Smooth muscle cell (in vitro differentiated cells): ENCODE results near the gene ISG20. TPM values are rescaled to one million over a fixed set of nuclear protein-coding genes. Genes with fewer than 3 reads are reported as not detected.

Source experiments
- DNase-seq: peaks from one replicate; lab custom pipeline; 2025; ENCODE audit not compliant: unreplicated experiment; lab: John Stamatoyannopoulos, UW
- H2AFZ ChIP-seq: fragments of 200-600 bp; sonication (generic); 2 replicates; pipeline ENCODE4 v1.6.0; 2016; ENCODE audit warnings: antibody characterized with exemption, low read depth, mild to moderate bottlenecking
- H3F3A ChIP-seq: fragments of 200-600 bp; sonication (generic); 2 replicates; pipeline ENCODE4 v1.6.0; 2017; ENCODE audit warnings: antibody characterized with exemption, low read depth
- H3K27ac ChIP-seq: fragments of 200-600 bp; sonication (generic); 2 replicates; pipeline ENCODE4 v1.5.1; 2016; ENCODE audit warnings: low read depth, mild to moderate bottlenecking
- H3K27me3 ChIP-seq: fragments of 200-600 bp; sonication (generic); 2 replicates; pipeline ENCODE4 v1.6.1; 2016; ENCODE audit warnings: low read depth, mild to moderate bottlenecking
- H3K36me3 ChIP-seq: fragments of 200-600 bp; sonication (generic); 2 replicates; pipeline ENCODE4 v1.5.1; 2016; ENCODE audit warnings: low read depth
- H3K4me1 ChIP-seq: fragments of 200-600 bp; sonication (generic); 2 replicates; pipeline ENCODE4 v1.5.1; 2016; ENCODE audit warnings: low read depth
- H3K4me2 ChIP-seq: fragments of 200-600 bp; sonication (generic); 2 replicates; pipeline ENCODE4 v1.6.0; 2016; ENCODE audit warnings: mild to moderate bottlenecking
- H3K4me3 ChIP-seq: fragments of 200-600 bp; sonication (generic); 2 replicates; pipeline ENCODE4 v1.5.1; 2016; ENCODE audit warnings: mild to moderate bottlenecking
- H3K79me2 ChIP-seq: fragments of 200-600 bp; sonication (generic); 2 replicates; pipeline ENCODE4 v1.6.0; 2016; ENCODE audit warnings: low read depth, mild to moderate bottlenecking
- H3K9ac ChIP-seq: fragments of 200-600 bp; sonication (generic); 2 replicates; pipeline ENCODE4 v1.6.0; 2016; ENCODE audit warnings: low read depth
- H3K9me3 ChIP-seq: fragments of 200-600 bp; sonication (generic); replicated peaks from 2 replicates; pipeline ENCODE4 v1.5.1; 2016; ENCODE audit warnings: low read depth
- H4K20me1 ChIP-seq: fragments of 200-600 bp; sonication (generic); 2 replicates; pipeline ENCODE4 v1.6.0; 2016; ENCODE audit warnings: low read depth
- CTCF ChIP-seq: fragments of 200-600 bp; sonication (generic); IDR thresholded peaks from 2 replicates; pipeline ENCODE4 v1.5.1; 2017; ENCODE audit warnings: borderline replicate concordance, mild to moderate bottlenecking, antibody characterized with exemption; ENCODE audit not compliant: insufficient read depth, poor library complexity, severe bottlenecking
- WGBS: methylation state at CpG from one replicate; pipeline ENCODE4 v1.1.7; 2016; ENCODE audit warnings: low lambda C conversion rate; 5-methylcytosine and 5-hydroxymethylcytosine counted together
- polyA plus RNA-seq: library from polyadenylated mRNA; unstranded; fragments of >200 nt; fragmentation: Nextera tagmentation; extraction: Ambion mirVana; gene quantifications from 2 replicates; pipeline ENCODE4 v1.2.1, GENCODE V29; 2016
- total RNA-seq: library from RNA; depleted of rRNA; stranded (reverse); fragments of >200 nt; gene quantifications from 2 replicates; pipeline ENCODE4 v1.2.3, GENCODE V29; 2014

Gene ISG20
- total and polyA plus RNA-seq, 2 experiments from 2014 or later = 0.81 to 1.1 TPM

- Histone ChIP-seq H3F3A (no peaks in the 10 kb centered on the region), H3K4me2 (peak overlapping the region; percentile 78), H3K36me3 (no peaks in the 10 kb centered on the region), H3K79me2 (no peaks in the 10 kb centered on the region), H2AFZ (no peak overlapping the region), H3K4me3 (peak overlapping the region; percentile 5), H3K27me3 (peaks cover 85% of the 10 kb centered on the region), H3K9me3 (no peaks in the 10 kb centered on the region), H3K4me1 (peaks cover 23% of the 10 kb centered on the region), H3K27ac (no peak overlapping the region), H4K20me1 (no peaks in the 10 kb centered on the region), H3K9ac (no peak overlapping the region)
- no peak for TF ChIP-seq CTCF
- DNase-seq = no peak
- 2% methylated on average over 43 of the region's 46 CpGs for WGBS
These were observed 34.2 kb upstream of the ISG20 start for GRCh38 chr15:88604381-88605188.

GRCh38 chr15:88605189-88606069 is 33.4 kb upstream of the ISG20 start:
- Histone ChIP-seq H2AFZ (no peak overlapping the region), H3K27me3 (peaks cover 86% of the 10 kb centered on the region)
- 3% methylated on average over 54 of the region's 58 CpGs for WGBS

GRCh38 chr15:88606070-88606794 is 32.6 kb upstream of the ISG20 start:
- H3K9me3 ChIP-seq = no peaks in the 10 kb centered on the region
- H3K4me1 ChIP-seq = peaks cover 32% of the 10 kb centered on the region
- 19% methylated on average over 26 of the region's 26 CpGs for WGBS
- no peak overlapping the region for H2AFZ ChIP-seq
- no peaks in the 10 kb centered on the region for H4K20me1 ChIP-seq
- H3K79me2 ChIP-seq = no peaks in the 10 kb centered on the region
- no peaks in the 10 kb centered on the region for H3K36me3 ChIP-seq
- no peak for TF ChIP-seq CTCF
- no peaks in the 10 kb centered on the region for H3F3A ChIP-seq
- no peak for DNase-seq
- no peak overlapping the region for H3K9ac ChIP-seq
- H3K4me3 ChIP-seq = no peak overlapping the region
- H3K27ac ChIP-seq = no peak overlapping the region
- peaks cover 80% of the 10 kb centered on the region for H3K27me3 ChIP-seq
- H3K4me2 ChIP-seq = no peak overlapping the region

More at GRCh38 chr15:88605189-88606069, 33.4 kb upstream of the ISG20 start:
- H3K4me1 ChIP-seq = peaks cover 28% of the 10 kb centered on the region
- H3K4me3 ChIP-seq = no peak overlapping the region
- no peak for DNase-seq
- no peaks in the 10 kb centered on the region for H4K20me1 ChIP-seq
- H3K27ac ChIP-seq = no peak overlapping the region
- H3K79me2 ChIP-seq = no peaks in the 10 kb centered on the region
- no peak overlapping the region for H3K9ac ChIP-seq
- no peak for TF ChIP-seq CTCF
- no peaks in the 10 kb centered on the region for H3K9me3 ChIP-seq
- H3F3A ChIP-seq = no peaks in the 10 kb centered on the region
- H3K4me2 ChIP-seq = peak overlapping the region; percentile 78
- H3K36me3 ChIP-seq = no peaks in the 10 kb centered on the region
